ENCODE measurements around the gene PIGR.

Gene PIGR

DNA sequence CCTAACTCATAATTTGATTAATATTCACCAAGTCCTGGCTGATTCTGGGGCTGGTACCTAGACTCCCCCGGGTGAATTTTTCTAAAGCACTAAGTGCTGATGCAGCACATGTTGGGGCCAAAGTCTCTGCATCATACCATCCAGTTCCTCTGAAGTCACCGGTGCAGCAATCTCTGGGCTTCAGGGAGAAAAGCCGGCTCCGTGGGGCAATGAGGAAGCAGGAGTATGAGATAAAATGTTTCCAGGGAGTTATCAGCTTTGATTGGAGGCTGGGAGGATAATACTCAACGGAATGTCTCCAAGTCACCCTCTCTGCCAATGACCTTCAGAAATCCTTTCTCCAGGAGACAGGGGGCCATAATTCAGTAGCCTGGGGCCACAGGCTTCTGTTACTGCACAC lies 22.8 kb upstream of the PIGR start:
- H3K4me3 ChIP-seq (ENCODE audit: low read depth, low read length) = no peak overlapping the region
- no peak for DNase-seq (ENCODE audit: low read depth)
- TF ChIP-seq, protein P1, sequence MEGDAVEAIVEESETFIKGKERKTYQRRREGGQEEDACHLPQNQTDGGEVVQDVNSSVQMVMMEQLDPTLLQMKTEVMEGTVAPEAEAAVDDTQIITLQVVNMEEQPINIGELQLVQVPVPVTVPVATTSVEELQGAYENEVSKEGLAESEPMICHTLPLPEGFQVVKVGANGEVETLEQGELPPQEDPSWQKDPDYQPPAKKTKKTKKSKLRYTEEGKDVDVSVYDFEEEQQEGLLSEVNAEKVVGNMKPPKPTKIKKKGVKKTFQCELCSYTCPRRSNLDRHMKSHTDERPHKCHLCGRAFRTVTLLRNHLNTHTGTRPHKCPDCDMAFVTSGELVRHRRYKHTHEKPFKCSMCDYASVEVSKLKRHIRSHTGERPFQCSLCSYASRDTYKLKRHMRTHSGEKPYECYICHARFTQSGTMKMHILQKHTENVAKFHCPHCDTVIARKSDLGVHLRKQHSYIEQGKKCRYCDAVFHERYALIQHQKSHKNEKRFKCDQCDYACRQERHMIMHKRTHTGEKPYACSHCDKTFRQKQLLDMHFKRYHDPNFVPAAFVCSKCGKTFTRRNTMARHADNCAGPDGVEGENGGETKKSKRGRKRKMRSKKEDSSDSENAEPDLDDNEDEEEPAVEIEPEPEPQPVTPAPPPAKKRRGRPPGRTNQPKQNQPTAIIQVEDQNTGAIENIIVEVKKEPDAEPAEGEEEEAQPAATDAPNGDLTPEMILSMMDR (IDR thresholded peaks at IDR 0.05; ENCODE audit: control insufficient read depth, extremely low read depth, insufficient read depth) = no peak

GRCh38 chr1:206967096-206967849 lies 21.0 kb upstream of the PIGR start:
- DNase-seq (ENCODE audit: low read depth) = no peak
- no peak overlapping the region for H3K4me3 ChIP-seq (ENCODE audit: low read depth, low read length)
- TF ChIP-seq, protein P1 (IDR thresholded peaks at IDR 0.05; ENCODE audit: control insufficient read depth, extremely low read depth, insufficient read depth) = no peak

- DNase-seq (ENCODE audit: low read depth) = no peak
- TF ChIP-seq, protein P1 (IDR thresholded peaks at IDR 0.05; ENCODE audit: control insufficient read depth, extremely low read depth, insufficient read depth) = no peak
- no peak overlapping the region for H3K4me3 ChIP-seq (ENCODE audit: low read depth, low read length)
Measured at GRCh38 chr1:206965781-206966180, 19.5 kb upstream of the PIGR start.

DNA sequence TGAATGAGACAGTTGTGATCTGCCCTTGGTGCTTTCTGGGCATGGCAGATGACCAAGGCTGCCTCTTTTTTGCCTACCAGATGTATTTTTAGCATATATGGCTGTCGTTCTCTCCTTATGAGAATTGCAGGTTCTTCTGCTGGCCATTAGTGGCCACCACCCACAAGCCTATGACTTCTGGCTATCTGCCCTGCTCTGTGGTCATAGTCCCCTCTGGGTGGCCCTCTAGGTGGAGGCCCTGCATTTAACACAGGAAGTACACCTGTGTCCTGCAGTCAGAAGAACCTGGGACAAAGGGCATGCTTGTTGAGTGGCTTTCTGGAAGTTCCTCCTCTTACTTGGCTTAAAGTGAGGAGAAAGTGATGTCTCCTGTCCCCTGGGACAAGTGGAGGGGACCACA lies 17.5 kb upstream of the PIGR start:
- TF ChIP-seq, protein P1 (IDR thresholded peaks at IDR 0.05; ENCODE audit: control insufficient read depth, extremely low read depth, insufficient read depth) = no peak
- no peak overlapping the region for H3K4me3 ChIP-seq (ENCODE audit: low read depth, low read length)
- DNase-seq (ENCODE audit: low read depth) = no peak

GRCh38 chr1:206963119-206963712 lies 16.9 kb upstream of the PIGR start:
- no peak for DNase-seq (ENCODE audit: low read depth)
- H3K4me3 ChIP-seq (ENCODE audit: low read depth, low read length) = no peak overlapping the region

DNA sequence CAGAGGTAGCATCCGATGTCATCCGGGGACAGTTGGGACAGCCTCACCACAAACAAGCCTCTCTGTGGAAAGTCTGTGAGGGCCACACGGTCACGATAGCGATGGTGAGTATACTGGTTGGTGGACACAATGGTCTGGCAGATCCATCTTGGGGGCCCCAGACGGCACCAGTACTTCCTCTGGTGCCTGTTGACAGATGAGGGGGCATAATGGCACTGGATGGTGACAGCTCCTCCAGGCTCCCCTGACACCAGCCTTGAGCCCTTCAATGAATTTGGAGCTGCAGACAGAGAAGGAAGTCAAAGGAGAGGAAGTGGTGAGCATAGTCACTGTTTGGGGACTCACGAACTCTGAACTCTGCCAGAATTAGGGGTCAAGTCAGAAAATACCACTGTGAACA lies 16.0 kb upstream of the PIGR start:
- no peak overlapping the region for H3K4me3 ChIP-seq (ENCODE audit: low read depth, low read length)
- TF ChIP-seq, protein P1 (IDR thresholded peaks at IDR 0.05; ENCODE audit: control insufficient read depth, extremely low read depth, insufficient read depth) = no peak
- no peak for DNase-seq (ENCODE audit: low read depth)

More at GRCh38 chr1:206963119-206963712, 16.9 kb upstream of the PIGR start:
- TF ChIP-seq, protein P1 (IDR thresholded peaks at IDR 0.05; ENCODE audit: control insufficient read depth, extremely low read depth, insufficient read depth) = no peak

All from LNCaP clone FGC (cell line).